NAMALWA (cell line): ENCODE measurements around the gene SCTR.

Experiments
- DNase-seq: peaks from one replicate; pipeline ENCODE4 v3.0.0-alpha.2; 2015; ENCODE audit warnings: low spot score

The SCTR gene

GRCh38 chr2:119442850-119443249 lies 81.4 kb downstream of the SCTR start:
- no peak for DNase-seq

- DNase-seq: no peak
These were observed 82.1 kb downstream of the SCTR start for GRCh38 chr2:119442226-119442619.

GRCh38 chr2:119441376-119442225 lies 82.7 kb downstream of the SCTR start:
- DNase-seq: no peak

- no peak for DNase-seq
These were observed 83.4 kb downstream of the SCTR start for GRCh38 chr2:119440873-119441272.

GRCh38 chr2:119440501-119440870 lies 83.8 kb downstream of the SCTR start:
- DNase-seq: no peak

- DNase-seq: no peak
These were observed 84.4 kb downstream of the SCTR start for GRCh38 chr2:119439574-119440500.

- no peak for DNase-seq
These were observed 85.5 kb downstream of the SCTR start for GRCh38 chr2:119438726-119439284.

- DNase-seq: no peak
These were observed 86.1 kb downstream of the SCTR start for GRCh38 chr2:119438128-119438656.

- DNase-seq: no peak
These were observed 87.1 kb downstream of the SCTR start for GRCh38 chr2:119436993-119437772.

GRCh38 chr2:119435953-119436297 lies 88.4 kb downstream of the SCTR start:
- DNase-seq: no peak

GRCh38 chr2:119435081-119435952 lies 89.0 kb downstream of the SCTR start:
- DNase-seq: no peak

GRCh38 chr2:119434664-119435063 lies 89.6 kb downstream of the SCTR start:
- no peak for DNase-seq

GRCh38 chr2:119433636-119434327 lies 90.5 kb downstream of the SCTR start:
- DNase-seq: no peak

GRCh38 chr2:119432851-119433522 lies 91.3 kb downstream of the SCTR start:
- DNase-seq: no peak

- DNase-seq: no peak
These were observed 92.1 kb downstream of the SCTR start for GRCh38 chr2:119431976-119432850.

GRCh38 chr2:119431155-119431975 lies 92.9 kb downstream of the SCTR start, which contains the start of gene TMEM37:
Gene TMEM37, plus strand, starts transcription at chr2:119431854. Its CDS starts 50 bp downstream, at chr2:119431904.
- DNase-seq: peak; percentile 71

GRCh38 chr2:119430023-119430498 lies 94.2 kb downstream of the SCTR start:
- DNase-seq: no peak
